ENCODE results near the gene COL23A1.
"Not testable (repeated sequence)": the region's sequence is repeated elsewhere in the genome, so short reads cannot be mapped to it uniquely, and the experiment has no call there.

Gene COL23A1

DNA sequence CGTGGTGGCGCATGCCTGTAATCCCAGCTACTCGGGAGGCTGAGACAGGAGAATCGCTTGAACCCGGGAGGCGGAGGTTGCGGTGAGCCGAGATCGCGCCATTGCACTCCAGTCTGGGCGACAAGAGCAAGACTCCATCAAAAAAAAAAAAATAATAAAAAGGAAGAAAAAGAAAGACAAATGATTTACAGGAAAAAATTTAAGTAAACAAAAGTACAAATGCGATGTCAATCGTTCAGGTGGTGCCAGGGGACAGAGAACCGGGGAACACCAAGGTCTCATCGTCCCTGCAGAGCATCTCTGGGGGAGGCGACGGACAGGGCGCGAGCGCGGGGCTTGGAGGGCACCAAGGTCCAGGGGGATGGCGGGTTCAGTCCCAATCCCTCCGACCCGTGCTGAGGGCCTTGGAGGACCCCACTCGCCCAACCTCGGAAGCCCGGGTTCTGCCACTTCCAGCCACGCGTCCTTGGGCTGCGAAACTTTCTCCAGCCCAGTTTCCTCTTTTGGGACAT, 386.5 kb downstream of the COL23A1 start:
- peak in 3 of 51 donors; percentile 55 to 61 (median 58) for DNase-seq

GRCh38 chr5:178202541-178202940, 387.7 kb downstream of the COL23A1 start:
- DNase-seq: no peak

DNA sequence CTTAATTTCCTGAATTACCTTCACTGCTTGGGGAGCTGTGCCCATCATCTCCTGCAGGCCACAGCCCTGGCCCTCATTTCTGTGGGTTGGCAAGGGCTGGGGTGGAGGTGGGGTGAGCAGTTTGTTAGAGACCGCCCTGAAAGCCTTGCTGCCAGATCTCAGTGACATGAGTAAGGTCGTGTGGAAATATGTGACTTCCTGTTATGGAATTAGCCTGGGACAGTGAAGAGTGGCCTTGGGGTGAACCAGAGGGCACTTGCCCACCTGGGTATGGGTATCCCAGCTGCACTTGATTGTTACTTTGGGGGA, 388.3 kb downstream of the COL23A1 start:
- DNase-seq: no peak

DNA sequence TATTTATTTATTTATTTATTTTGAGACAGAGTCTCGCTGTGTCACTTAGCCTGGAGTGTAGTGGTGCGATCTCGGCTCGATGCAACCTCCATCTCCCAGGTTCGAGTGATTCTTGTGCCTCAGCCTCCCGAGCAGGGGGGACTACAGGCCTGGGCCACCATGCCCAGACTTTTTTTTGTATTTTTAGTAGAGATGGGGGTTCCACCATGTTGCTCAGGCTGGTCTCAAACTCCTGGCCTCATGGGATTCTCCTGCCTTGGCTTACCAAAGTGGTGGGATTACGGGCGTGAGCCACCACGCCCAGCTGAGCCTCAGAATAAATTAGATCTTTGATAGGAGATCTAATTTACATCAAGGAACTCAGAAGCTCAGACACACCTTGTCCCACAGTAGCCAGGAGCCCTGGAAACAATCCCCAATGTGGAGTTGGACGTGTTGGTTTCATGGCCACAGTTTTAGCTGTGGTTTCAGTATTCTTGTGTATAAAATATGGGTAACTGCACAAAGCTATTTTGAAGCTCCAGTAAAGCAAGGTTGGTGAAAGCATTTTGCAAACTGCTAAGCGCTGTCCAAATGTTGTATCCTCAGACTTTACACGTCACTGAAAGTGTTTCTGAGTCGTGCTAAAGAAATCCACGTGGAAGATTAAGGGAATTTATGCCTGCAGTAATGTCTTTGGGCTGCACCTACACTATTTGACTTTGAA, 388.8 kb downstream of the COL23A1 start:
- no peak for DNase-seq

GRCh38 chr5:178199581-178200434, 390.4 kb downstream of the COL23A1 start:
- no peak for DNase-seq

- no peak for DNase-seq
Measured at GRCh38 chr5:178198706-178199105, 391.5 kb downstream of the COL23A1 start.

DNA sequence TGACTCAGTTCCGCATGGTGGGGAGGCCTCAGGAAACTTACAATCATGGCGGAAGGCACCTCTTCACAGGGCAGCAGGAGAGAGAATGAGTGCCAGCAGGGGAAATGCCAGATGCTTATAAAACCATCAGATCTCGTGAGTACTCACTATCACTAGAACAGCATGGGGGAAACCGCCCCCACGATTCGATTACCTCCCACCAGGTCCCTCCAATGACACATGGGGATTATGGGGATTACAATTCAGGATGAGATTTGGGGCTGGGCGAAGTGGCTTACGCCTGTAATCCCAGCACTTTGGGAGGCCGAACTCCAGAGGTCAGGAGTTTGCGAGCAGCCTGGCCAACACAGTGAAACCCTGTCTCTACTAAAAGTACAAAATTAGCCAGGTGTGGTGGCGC, 392.0 kb downstream of the COL23A1 start:
- not testable (repeated sequence) for DNase-seq

DNA sequence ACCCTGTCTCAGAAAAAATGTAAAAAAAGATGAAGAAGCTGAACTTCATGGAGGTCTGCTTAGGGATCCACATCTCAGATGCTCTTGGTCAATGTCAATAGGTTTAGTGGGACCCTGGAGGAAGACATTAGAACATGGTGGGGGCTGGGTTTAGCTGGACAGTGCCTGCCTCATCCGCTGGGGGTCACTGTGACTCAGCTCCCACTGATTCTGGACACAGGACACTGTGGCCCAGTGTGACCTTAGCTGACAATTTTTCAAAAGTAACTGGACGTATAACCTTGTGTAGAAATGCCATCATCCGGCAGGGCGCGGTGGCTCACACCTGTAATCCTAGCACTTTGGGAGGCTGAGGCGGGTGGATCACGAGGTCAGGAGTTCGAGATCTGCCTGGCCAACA, 393.2 kb downstream of the COL23A1 start:
- no peak for DNase-seq

DNA sequence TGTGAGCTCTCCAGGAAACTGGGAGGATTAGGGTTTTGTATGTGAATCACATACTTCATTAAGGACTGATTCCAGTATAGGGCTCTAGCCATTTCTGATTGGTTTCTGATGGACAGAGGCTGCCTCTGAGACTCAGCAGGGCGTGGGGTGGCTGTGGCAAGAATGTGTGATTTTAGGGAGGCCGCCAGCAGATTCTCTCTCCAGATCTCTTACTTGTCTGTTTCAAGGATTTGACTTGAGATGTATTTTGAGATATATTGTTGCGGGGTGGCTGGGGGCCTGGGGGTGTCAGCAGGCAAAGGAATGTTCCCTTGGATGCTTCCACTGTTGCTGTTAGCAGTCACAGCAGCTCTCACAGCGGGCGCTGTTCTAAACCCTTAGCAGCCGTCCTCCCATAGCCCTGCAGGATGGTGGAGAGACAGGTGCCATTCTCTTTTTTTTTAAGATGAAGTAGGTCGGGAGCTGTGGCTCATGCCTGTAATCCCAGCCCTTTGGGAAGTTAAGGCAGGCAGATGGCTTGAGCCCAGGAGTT, 393.8 kb downstream of the COL23A1 start:
- no peak for DNase-seq

DNA sequence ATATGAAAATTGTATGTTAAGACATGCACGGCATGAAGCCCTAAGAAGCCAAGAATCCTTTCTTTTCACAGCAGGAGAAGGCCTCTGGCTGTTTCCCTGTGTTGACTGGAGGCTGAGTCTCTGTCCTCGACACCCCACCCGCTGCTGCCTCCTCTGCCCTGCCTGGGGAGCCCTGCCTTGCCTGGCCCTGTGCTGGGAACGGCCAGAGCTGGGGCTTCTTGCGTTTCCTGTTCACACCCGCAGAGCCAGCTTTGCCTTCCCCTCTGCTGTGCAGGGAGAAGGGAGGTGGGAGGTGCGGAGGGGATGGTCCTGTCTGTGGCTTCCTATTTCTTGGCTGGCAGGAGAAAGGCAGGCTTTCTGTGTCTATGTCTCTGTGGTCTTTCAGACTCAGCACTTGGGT, 396.2 kb downstream of the COL23A1 start:
- DNase-seq: no peak

DNA sequence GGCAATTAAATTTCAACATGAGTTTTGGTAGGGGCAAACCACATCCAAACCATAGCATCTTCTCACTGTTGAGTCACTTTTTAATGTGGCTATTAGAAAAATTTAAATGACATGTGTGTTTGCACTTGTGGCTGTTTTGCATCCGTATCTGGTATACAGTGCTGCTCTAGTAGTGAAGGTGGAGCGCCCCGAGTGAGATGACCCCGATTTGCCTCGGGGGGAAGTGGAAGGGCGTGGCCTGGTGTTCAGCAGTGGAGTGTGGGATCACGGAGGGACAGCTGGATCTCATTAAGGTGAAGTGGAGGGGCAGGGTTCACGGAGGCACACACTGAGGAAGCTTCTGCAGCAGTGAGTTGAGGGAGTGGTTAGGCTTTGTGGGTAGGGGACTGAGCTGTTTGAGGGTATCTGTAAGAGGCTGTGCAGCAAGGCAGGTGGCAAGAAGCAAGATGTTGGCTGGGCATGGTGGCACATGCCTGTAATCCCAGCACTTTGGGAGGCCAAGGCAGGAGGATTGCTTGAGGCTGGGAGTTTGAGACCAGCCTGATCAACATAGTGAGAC, 396.9 kb downstream of the COL23A1 start:
- no peak for DNase-seq

- no peak for DNase-seq
Measured at GRCh38 chr5:178192787-178193186, 397.4 kb downstream of the COL23A1 start.

GRCh38 chr5:178192244-178192643, 397.9 kb downstream of the COL23A1 start:
- no peak for DNase-seq

GRCh38 chr5:178191661-178192060, 398.5 kb downstream of the COL23A1 start:
- no peak for DNase-seq

DNA sequence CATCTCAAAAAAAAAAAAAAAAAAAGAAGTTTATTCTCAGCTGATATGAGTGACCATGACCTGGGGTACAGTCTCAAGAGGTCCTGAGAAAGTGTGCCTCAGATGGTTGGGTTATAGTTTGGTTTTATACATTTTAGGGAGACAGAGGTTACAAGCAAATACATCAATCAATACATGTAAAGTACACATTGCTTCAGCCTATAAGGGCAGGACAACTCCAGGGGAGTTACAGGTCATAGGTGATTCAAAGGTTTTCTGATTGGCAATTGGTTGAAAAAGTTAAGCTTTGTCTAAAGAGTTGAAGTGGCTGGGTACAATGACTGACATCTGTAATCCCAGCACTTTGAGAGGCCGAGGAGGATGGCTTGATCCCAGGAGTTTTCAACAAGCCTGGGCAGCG, 400.8 kb downstream of the COL23A1 start:
- DNase-seq: no peak
